HepG2 (cell line): ENCODE data around the gene DDX31. TPM values are rescaled to one million over a fixed set of nuclear protein-coding genes. Genes with fewer than 3 reads are reported as not detected.

Experiments used
- ATAC-seq: fragments of 200-7000 bp; cut with Tn5 transposase; 3 replicates; pipeline ENCODE4 v1.9.1; 2020; ENCODE audit warnings: mild to moderate bottlenecking, moderate library complexity
- BruUV-seq: library from RNA; stranded (reverse); fragments of 400-500 nt; replicated peaks from 2 replicates; lab custom pipeline; 2021; lab: Mats Ljungman, UMichigan
- CTCF ChIA-PET: fragments of 300-600 bp; formaldehyde crosslinking; extraction: SDS; loops from one replicate; lab custom pipeline; 2021; ENCODE audit warnings: low total read pairs, inconsistent platforms, low intra/inter-chr PET ratio; lab: Yijun Ruan, JAX
- POLR2A ChIA-PET: fragments of 350-600 bp; sonication (Branson Sonifier 250); formaldehyde crosslinking; loops from one replicate; lab custom pipeline; 2020; ENCODE audit warnings: antibody characterized with exemption, inconsistent platforms; lab: Yijun Ruan, JAX
- DNase-seq: peaks from one replicate; pipeline ENCODE4 v3.0.0-alpha.2; 2015; ENCODE audit warnings: low spot score
- FAIRE-seq: peaks from 3 replicates; lab custom pipeline; 2011; peaks lifted over from hg19 to GRCh38; lab: Jason Lieb, UNC
- H2AFZ ChIP-seq: one replicate; pipeline ENCODE4 v1.6.1; 2011; ENCODE audit warnings: low read length, inconsistent platforms
- H3K27ac ChIP-seq: fragments of 300-600 bp; 3 replicates; pipeline ENCODE4 v1.8.0; 2011; ENCODE audit warnings: mixed run types, mild to moderate bottlenecking, mixed read lengths, low read length, inconsistent platforms; ENCODE audit not compliant: insufficient read depth; ENCODE audit errors: extremely low read length
- H3K27me3 ChIP-seq, 2 experiments: fragments of 200-600 bp in 1 of 2; 2 replicates in 1 of 2; 3 replicates in 1 of 2; pipeline versions ENCODE4 v1.6.0 to v1.8.0; 2011; ENCODE audit warnings: low read length in 2 of 2, mild to moderate bottlenecking in 2 of 2, moderate library complexity in 2 of 2, inconsistent platforms in 1 of 2; ENCODE audit not compliant: insufficient read depth in 2 of 2, control insufficient read depth in 1 of 2
- H3K36me3 ChIP-seq, 2 experiments: fragments of 200-600 bp in 1 of 2; replicated peaks in 1 of 2; 2 replicates in 1 of 2; 3 replicates in 1 of 2; pipeline versions ENCODE4 v1.5.1 to v1.8.0; 2011; ENCODE audit warnings: low read length in 2 of 2, inconsistent platforms in 1 of 2; ENCODE audit not compliant: insufficient read depth in 2 of 2, control insufficient read depth in 1 of 2
- H3K4me1 ChIP-seq: 2 replicates; pipeline ENCODE4 v1.5.1; 2012; ENCODE audit warnings: low read length, inconsistent platforms; ENCODE audit not compliant: insufficient read depth
- H3K4me2 ChIP-seq: 2 replicates; pipeline ENCODE4 v1.6.0; 2011; ENCODE audit warnings: low read depth, low read length, inconsistent platforms
- H3K4me3 ChIP-seq, 3 experiments: fragments of 200-600 bp in 1 of 3; sonication (generic), shearing (Covaris generic) in 1 of 3; replicated peaks in 1 of 3; 2 replicates each; pipeline ENCODE4 v1.5.1; 2011 to 2016; ENCODE audit warnings: low read length in 3 of 3, inconsistent platforms in 2 of 3, low read depth in 2 of 3, mild to moderate bottlenecking in 2 of 3, control low read depth in 1 of 3, mixed read lengths in 1 of 3; ENCODE audit not compliant: insufficient read depth in 1 of 3
- H3K79me2 ChIP-seq: one replicate; pipeline ENCODE4 v1.6.1; 2011; ENCODE audit warnings: low read length, inconsistent platforms; ENCODE audit not compliant: insufficient read depth
- H3K9ac ChIP-seq: 2 replicates; pipeline ENCODE4 v1.6.0; 2011; ENCODE audit warnings: mild to moderate bottlenecking, low read depth, low read length, inconsistent platforms; ENCODE audit not compliant: insufficient read depth
- H3K9me3 ChIP-seq: 2 replicates; pipeline ENCODE4 v1.5.1; 2012; ENCODE audit warnings: mild to moderate bottlenecking, low read length
- H4K20me1 ChIP-seq: 2 replicates; pipeline ENCODE4 v1.6.0; 2011; ENCODE audit warnings: inconsistent platforms, mild to moderate bottlenecking, low read length, moderate library complexity; ENCODE audit not compliant: insufficient read depth
- FOSL2 ChIP-seq: sonication (generic); formaldehyde crosslinking; IDR thresholded peaks from 2 replicates; pipeline ENCODE4 v1.4.0; 2020; ENCODE audit warnings: missing genetic modification reagents
- ZNF24 ChIP-seq: fragments of 450-650 bp; IDR thresholded peaks from 2 replicates; pipeline ENCODE4 v1.6.1; 2017; ENCODE audit warnings: antibody characterized with exemption, mild to moderate bottlenecking
- ZNF331 ChIP-seq: sonication (generic); formaldehyde crosslinking; IDR thresholded peaks from 2 replicates; pipeline ENCODE4 v1.4.0; 2020; ENCODE audit warnings: missing genetic modification reagents
- whole genome bisulfite sequencing: methylation state at CpG from one replicate; pipeline ENCODE4 v1.1.6; 2017; ENCODE audit warnings: low lambda C conversion rate; 5-methylcytosine and 5-hydroxymethylcytosine counted together
- in situ Hi-C: cut with HindIII; loops from 2 replicates; pipeline ENCODE4 v1.10.0; 2017; ENCODE audit warnings: low pct_unique_long_range_greater_than_20kb; ENCODE audit not compliant: extremely low pct_ligation_motif_present
- intact Hi-C: fragments of 100-400 bp; cut with micrococcal nuclease; formaldehyde crosslinking; loops from one replicate; pipeline ENCODE4 v1.10.0; 2022; ENCODE audit not compliant: unreplicated experiment
- polyA plus RNA-seq, 8 experiments: library from polyadenylated mRNA; depleted of rRNA in 3 of 8; stranded (reverse) in 7 of 8; unstranded in 1 of 8; fragments of >200 nt; fragmentation: Illumina TruSeq in 4 of 8; extraction: Trizol in 4 of 8; gene quantifications; 2 replicates each; pipeline versions ENCODE4 v1.2.1 to v1.2.3, GENCODE V29; 2011 to 2016; ENCODE audit warnings: low read depth in 4 of 8, missing spikeins in 1 of 8, mixed read lengths in 1 of 8; ENCODE audit not compliant: insufficient read depth in 1 of 8
- total RNA-seq, 5 experiments: library from RNA; depleted of rRNA; stranded (reverse); fragments of >200 nt; fragmentation: Illumina TruSeq; extraction: Trizol; gene quantifications; 2 replicates each; pipeline ENCODE4 v1.2.3, GENCODE V29; 2016; ENCODE audit warnings: low read depth in 1 of 5
- TF ChIP-seq, protein P1 (sequence below): sonication (generic); formaldehyde crosslinking; IDR thresholded peaks from 2 replicates; pipeline ENCODE4 v1.9.0; 2021; ENCODE audit warnings: missing genetic modification reagents, borderline replicate concordance
- TF ChIP-seq, protein P2 (sequence below): sonication (generic); formaldehyde crosslinking; IDR thresholded peaks from 2 replicates; pipeline ENCODE4 v1.5.0; 2020; ENCODE audit warnings: mild to moderate bottlenecking, missing genetic modification reagents

Gene DDX31
- total and polyA plus RNA-seq, 2 of the 13 experiments (the other 11 are each of a cell fraction or from before 2014, with no cell fraction given), result 11.4 to 16.3 TPM

DNA sequence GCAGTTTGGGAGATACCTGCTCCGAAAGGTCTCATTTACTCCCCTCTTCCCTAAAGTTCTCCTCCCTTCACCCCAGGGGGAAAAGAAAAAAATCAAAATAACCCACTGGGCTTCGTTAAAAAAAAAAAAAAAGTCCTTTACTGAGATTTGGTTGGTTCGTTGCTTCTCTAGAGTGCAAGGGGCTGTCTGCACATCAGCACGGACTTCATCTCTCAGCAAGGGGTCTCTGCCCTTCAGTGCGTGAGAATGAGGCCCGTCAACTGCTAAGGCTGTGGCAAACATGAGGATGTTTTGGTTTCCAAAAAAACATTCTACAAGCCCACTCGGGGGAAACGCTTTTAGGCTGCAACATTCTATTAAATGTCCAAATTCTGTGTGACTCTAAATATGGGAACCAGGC lies 77.3 kb downstream of the DDX31 start:
- no peak for ATAC-seq
- Histone ChIP-seq H3K9me3 (no peaks in the 10 kb centered on the region), H3K9ac (no peak overlapping the region), H3K36me3 (peaks cover 2 to 14% of the 10 kb centered on the region in 2 experiments; a peak in 3 of 5 replicates), H3K79me2 (no peaks in the 10 kb centered on the region), H3K4me2 (no peak overlapping the region), H3K4me1 (no peaks in the 10 kb centered on the region), H3K4me3 (no peak overlapping the region), H2AFZ (no peak overlapping the region), H3K27me3 (peaks cover under 1 to 33% of the 10 kb centered on the region in 2 experiments; a peak in 4 of 5 replicates), H3K27ac (no peak overlapping the region), H4K20me1 (no peaks in the 10 kb centered on the region)
- ChIA-PET CTCF (no interaction called here), POLR2A (no interaction called here)
- no TSS peak for BruUV-seq
- in situ Hi-C loops (no loop called here), intact Hi-C loops (no loop called here)
- DNase-seq, result no peak
- no peak for FAIRE-seq
- TF ChIP-seq, protein P1, sequence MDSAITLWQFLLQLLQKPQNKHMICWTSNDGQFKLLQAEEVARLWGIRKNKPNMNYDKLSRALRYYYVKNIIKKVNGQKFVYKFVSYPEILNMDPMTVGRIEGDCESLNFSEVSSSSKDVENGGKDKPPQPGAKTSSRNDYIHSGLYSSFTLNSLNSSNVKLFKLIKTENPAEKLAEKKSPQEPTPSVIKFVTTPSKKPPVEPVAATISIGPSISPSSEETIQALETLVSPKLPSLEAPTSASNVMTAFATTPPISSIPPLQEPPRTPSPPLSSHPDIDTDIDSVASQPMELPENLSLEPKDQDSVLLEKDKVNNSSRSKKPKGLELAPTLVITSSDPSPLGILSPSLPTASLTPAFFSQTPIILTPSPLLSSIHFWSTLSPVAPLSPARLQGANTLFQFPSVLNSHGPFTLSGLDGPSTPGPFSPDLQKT (CRISPR knock-in tag), result no peak
- TF ChIP-seq, protein P2, sequence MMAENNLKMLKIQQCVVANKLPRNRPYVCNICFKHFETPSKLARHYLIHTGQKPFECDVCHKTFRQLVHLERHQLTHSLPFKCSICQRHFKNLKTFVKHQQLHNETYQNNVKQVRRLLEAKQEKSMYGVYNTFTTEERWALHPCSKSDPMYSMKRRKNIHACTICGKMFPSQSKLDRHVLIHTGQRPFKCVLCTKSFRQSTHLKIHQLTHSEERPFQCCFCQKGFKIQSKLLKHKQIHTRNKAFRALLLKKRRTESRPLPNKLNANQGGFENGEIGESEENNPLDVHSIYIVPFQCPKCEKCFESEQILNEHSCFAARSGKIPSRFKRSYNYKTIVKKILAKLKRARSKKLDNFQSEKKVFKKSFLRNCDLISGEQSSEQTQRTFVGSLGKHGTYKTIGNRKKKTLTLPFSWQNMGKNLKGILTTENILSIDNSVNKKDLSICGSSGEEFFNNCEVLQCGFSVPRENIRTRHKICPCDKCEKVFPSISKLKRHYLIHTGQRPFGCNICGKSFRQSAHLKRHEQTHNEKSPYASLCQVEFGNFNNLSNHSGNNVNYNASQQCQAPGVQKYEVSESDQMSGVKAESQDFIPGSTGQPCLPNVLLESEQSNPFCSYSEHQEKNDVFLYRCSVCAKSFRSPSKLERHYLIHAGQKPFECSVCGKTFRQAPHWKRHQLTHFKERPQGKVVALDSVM (CRISPR knock-in tag), result no peak
- TF ChIP-seq FOSL2 (CRISPR knock-in tag) (no peak), ZNF331 (CRISPR knock-in tag) (no peak), ZNF24 (no peak)
- WGBS, result 84% methylated on average over 8 of the region's 8 CpGs
